HEK293 (cell line): Measurements from ENCODE around the gene NOL4.

Experiments used
- CTCF ChIA-PET: fragments of 350-600 bp; formaldehyde crosslinking; extraction: SDS; loops from one replicate; lab custom pipeline; 2021; ENCODE audit warnings: antibody characterized with exemption; lab: Yijun Ruan, JAX
- POLR2A ChIA-PET: fragments of 300-600 bp; formaldehyde crosslinking; extraction: SDS; loops from one replicate; lab custom pipeline; 2020; ENCODE audit warnings: antibody characterized with exemption, inconsistent platforms; lab: Yijun Ruan, JAX
- H3K27ac ChIP-seq: fragments of 200-500 bp; sonication (Bioruptor generic); 2 replicates; pipeline ENCODE4 v1.5.1; 2014; ENCODE audit warnings: low read depth, low read length, control low read depth, inconsistent platforms; ENCODE audit errors: extremely low read depth
- H3K36me3 ChIP-seq, 2 experiments: fragments of 200-500 bp in 1 of 2; sonication (Bioruptor generic) in 1 of 2; 1 replicate in 1 of 2; 2 replicates in 1 of 2; pipeline ENCODE4 v1.5.1; 2014 to 2017; ENCODE audit warnings: inconsistent platforms in 2 of 2, low read length in 2 of 2; ENCODE audit not compliant: control insufficient read depth in 2 of 2, insufficient read depth in 1 of 2
- H3K4me1 ChIP-seq: fragments of 200-500 bp; sonication (Bioruptor generic); 2 replicates; pipeline ENCODE4 v1.5.1; 2014; ENCODE audit warnings: mild to moderate bottlenecking, low read length, inconsistent platforms; ENCODE audit not compliant: control insufficient read depth, insufficient read depth
- H3K4me3 ChIP-seq: 2 replicates; pipeline ENCODE4 v1.5.1; 2011; ENCODE audit warnings: low read depth, mild to moderate bottlenecking, control low read depth, low read length, moderate library complexity
- H3K9me3 ChIP-seq: fragments of 200-500 bp; sonication (Bioruptor generic); 2 replicates; pipeline ENCODE4 v1.5.1; 2014; ENCODE audit warnings: low read depth, low read length, inconsistent platforms; ENCODE audit not compliant: control insufficient read depth, insufficient read depth
- BCL11B ChIP-seq: fragments of 450-650 bp; formaldehyde crosslinking; IDR thresholded peaks from 2 replicates; pipeline ENCODE4 v1.5.1; 2016; ENCODE audit warnings: low read depth, missing biosample characterization, missing genetic modification characterization
- FEZF1 ChIP-seq: fragments of 450-650 bp; formaldehyde crosslinking; IDR thresholded peaks from 2 replicates; pipeline ENCODE4 v1.5.1; 2016; ENCODE audit warnings: missing biosample characterization, missing genetic modification characterization
- PRDM1 ChIP-seq: fragments of 450-650 bp; formaldehyde crosslinking; IDR thresholded peaks from 2 replicates; pipeline ENCODE4; 2016; ENCODE audit warnings: missing biosample characterization, missing genetic modification characterization
- ZBTB6 ChIP-seq: fragments of 450-650 bp; formaldehyde crosslinking; IDR thresholded peaks from 2 replicates; pipeline ENCODE4 v1.5.1; 2017; ENCODE audit warnings: missing biosample characterization, missing genetic modification characterization
- ZFP3 ChIP-seq: fragments of 450-650 bp; formaldehyde crosslinking; IDR thresholded peaks from 2 replicates; pipeline ENCODE4 v1.5.1; 2016; ENCODE audit warnings: low read depth, missing biosample characterization, missing genetic modification characterization
- ZNF146 ChIP-seq: fragments of 450-650 bp; formaldehyde crosslinking; IDR thresholded peaks from 2 replicates; pipeline ENCODE4 v1.5.1; 2016; ENCODE audit warnings: missing biosample characterization, missing genetic modification characterization
- ZNF211 ChIP-seq: fragments of 450-650 bp; formaldehyde crosslinking; IDR thresholded peaks from 2 replicates; pipeline ENCODE4 v1.5.1; 2016; ENCODE audit warnings: low read depth, missing biosample characterization, missing genetic modification characterization
- ZNF23 ChIP-seq: fragments of 450-650 bp; formaldehyde crosslinking; IDR thresholded peaks from 2 replicates; pipeline ENCODE4 v1.5.1; 2016; ENCODE audit warnings: missing biosample characterization, missing genetic modification characterization, borderline replicate concordance
- ZNF449 ChIP-seq: fragments of 450-650 bp; formaldehyde crosslinking; IDR thresholded peaks from 2 replicates; pipeline ENCODE4 v1.5.1; 2017; ENCODE audit warnings: missing biosample characterization, mild to moderate bottlenecking, missing genetic modification characterization, moderate library complexity
- ZNF514 ChIP-seq: fragments of 450-650 bp; formaldehyde crosslinking; IDR thresholded peaks from 2 replicates; pipeline ENCODE4 v1.5.1; 2016; ENCODE audit warnings: missing biosample characterization, missing genetic modification characterization
- ZNF548 ChIP-seq: fragments of 450-650 bp; formaldehyde crosslinking; IDR thresholded peaks from 2 replicates; pipeline ENCODE4 v1.5.1; 2016; ENCODE audit warnings: missing biosample characterization, missing genetic modification characterization
- ZNF571 ChIP-seq: fragments of 450-650 bp; formaldehyde crosslinking; IDR thresholded peaks from 2 replicates; pipeline ENCODE4 v1.5.0; 2017; ENCODE audit warnings: missing biosample characterization, missing genetic modification characterization
- ZNF629 ChIP-seq: fragments of 450-650 bp; formaldehyde crosslinking; IDR thresholded peaks from 2 replicates; pipeline ENCODE4 v1.5.1; 2017; ENCODE audit warnings: missing biosample characterization, missing genetic modification characterization
- ZNF670 ChIP-seq: fragments of 450-650 bp; formaldehyde crosslinking; IDR thresholded peaks from 2 replicates; pipeline ENCODE4 v1.5.1; 2016; ENCODE audit warnings: missing biosample characterization, missing genetic modification characterization, low read depth
- TF ChIP-seq, protein P1 (sequence below): fragments of 450-650 bp; formaldehyde crosslinking; IDR thresholded peaks from 2 replicates; pipeline ENCODE4 v1.5.1; 2016; ENCODE audit warnings: missing biosample characterization, missing genetic modification characterization
- TF ChIP-seq, protein P2 (sequence below): fragments of 450-650 bp; formaldehyde crosslinking; IDR thresholded peaks from 2 replicates; pipeline ENCODE4 v1.5.1; 2016; ENCODE audit warnings: missing biosample characterization, missing genetic modification characterization

The NOL4 gene

GRCh38 chr18:34261865-34262780 is 37.4 kb upstream of the NOL4 start:
- H3K4me3 ChIP-seq, result no peak overlapping the region
- TF ChIP-seq PRDM1 (tag by site-specific recombination), result peak; percentile 77
- no peak for TF ChIP-seq ZNF514 (tag by site-specific recombination)
- no peaks in the 10 kb centered on the region for H3K4me1 ChIP-seq
- ChIA-PET POLR2A (no interaction called here), CTCF (interaction anchor here (0.6 to 1.4 kb wide), 5 partner anchors 10 to 347 kb away, joined by 3 to 8 read pairs (median 3); no protein-coding TSS in a partner anchor)
- H3K9me3 ChIP-seq, result no peaks in the 10 kb centered on the region
- H3K27ac ChIP-seq, result no peak overlapping the region
- H3K36me3 ChIP-seq, result no peaks in the 10 kb centered on the region

GRCh38 chr18:34258176-34258575 is 33.5 kb upstream of the NOL4 start:
- no peaks in the 10 kb centered on the region for H3K4me1 ChIP-seq
- TF ChIP-seq ZBTB6, result no peak
- TF ChIP-seq, all 188 proteins: peak for 0
- Histone ChIP-seq H3K27ac (no peak overlapping the region), H3K4me3 (no peak overlapping the region), H3K36me3 (no peaks in the 10 kb centered on the region), H3K9me3 (no peaks in the 10 kb centered on the region)
- POLR2A ChIA-PET, result no interaction called here
- CTCF ChIA-PET, result interaction anchor here (0.5 kb wide), 1 partner anchor 132 kb away, joined by 3 read pairs; no protein-coding TSS in a partner anchor

GRCh38 chr18:34251919-34252318 is 27.2 kb upstream of the NOL4 start:
- ChIA-PET POLR2A (no interaction called here), CTCF (interaction anchor here (1.1 to 1.2 kb wide), 2 partner anchors 10 to 129 kb away, joined by 3 read pairs; no protein-coding TSS in a partner anchor)
- Histone ChIP-seq H3K27ac (no peak overlapping the region), H3K9me3 (no peaks in the 10 kb centered on the region)
- TF ChIP-seq ZNF571 (tag by site-specific recombination) (no peak), ZNF629 (tag by site-specific recombination) (no peak), ZNF211 (tag by site-specific recombination) (no peak), FEZF1 (tag by site-specific recombination) (no peak), BCL11B (no peak), ZFP3 (no peak), ZNF23 (tag by site-specific recombination) (no peak), ZNF449 (tag by site-specific recombination) (no peak), ZNF146 (no peak), ZNF548 (no peak), ZNF670 (tag by site-specific recombination) (no peak)
- TF ChIP-seq, protein P1, sequence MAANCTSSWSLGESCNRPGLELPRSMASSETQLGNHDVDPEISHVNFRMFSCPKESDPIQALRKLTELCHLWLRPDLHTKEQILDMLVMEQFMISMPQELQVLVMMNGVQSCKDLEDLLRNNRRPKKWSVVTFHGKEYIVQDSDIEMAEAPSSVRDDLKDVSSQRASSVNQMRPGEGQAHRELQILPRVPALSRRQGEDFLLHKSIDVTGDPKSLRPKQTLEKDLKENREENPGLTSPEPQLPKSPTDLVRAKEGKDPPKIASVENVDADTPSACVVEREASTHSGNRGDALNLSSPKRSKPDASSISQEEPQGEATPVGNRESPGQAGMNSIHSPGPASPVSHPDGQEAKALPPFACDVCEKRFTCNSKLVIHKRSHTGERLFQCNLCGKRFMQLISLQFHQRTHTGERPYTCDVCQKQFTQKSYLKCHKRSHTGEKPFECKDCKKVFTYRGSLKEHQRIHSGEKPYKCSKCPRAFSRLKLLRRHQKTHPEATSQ (tag by site-specific recombination), result no peak
- TF ChIP-seq, protein P2, sequence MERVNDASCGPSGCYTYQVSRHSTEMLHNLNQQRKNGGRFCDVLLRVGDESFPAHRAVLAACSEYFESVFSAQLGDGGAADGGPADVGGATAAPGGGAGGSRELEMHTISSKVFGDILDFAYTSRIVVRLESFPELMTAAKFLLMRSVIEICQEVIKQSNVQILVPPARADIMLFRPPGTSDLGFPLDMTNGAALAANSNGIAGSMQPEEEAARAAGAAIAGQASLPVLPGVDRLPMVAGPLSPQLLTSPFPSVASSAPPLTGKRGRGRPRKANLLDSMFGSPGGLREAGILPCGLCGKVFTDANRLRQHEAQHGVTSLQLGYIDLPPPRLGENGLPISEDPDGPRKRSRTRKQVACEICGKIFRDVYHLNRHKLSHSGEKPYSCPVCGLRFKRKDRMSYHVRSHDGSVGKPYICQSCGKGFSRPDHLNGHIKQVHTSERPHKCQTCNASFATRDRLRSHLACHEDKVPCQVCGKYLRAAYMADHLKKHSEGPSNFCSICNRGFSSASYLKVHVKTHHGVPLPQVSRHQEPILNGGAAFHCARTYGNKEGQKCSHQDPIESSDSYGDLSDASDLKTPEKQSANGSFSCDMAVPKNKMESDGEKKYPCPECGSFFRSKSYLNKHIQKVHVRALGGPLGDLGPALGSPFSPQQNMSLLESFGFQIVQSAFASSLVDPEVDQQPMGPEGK (tag by site-specific recombination), result no peak
- TF ChIP-seq, all 188 proteins: peak for 0
- H3K4me3 ChIP-seq, result no peak overlapping the region
- no peaks in the 10 kb centered on the region for H3K4me1 ChIP-seq
- no peaks in the 10 kb centered on the region for H3K36me3 ChIP-seq
